H1 (cell line): ENCODE measurements around the gene VAV2. TPM values are rescaled to one million over a fixed set of nuclear protein-coding genes. Genes with fewer than 3 reads are reported as not detected.

Experiments used
- ASH2L ChIP-seq: fragments of 200-600, 300-600 bp; sonication (generic); IDR thresholded peaks from one replicate; pipeline ENCODE4 v1.7.1; 2017; ENCODE audit warnings: low read length
- CHD1 ChIP-seq: IDR thresholded peaks from 2 replicates; pipeline ENCODE4 v1.6.1; 2012; ENCODE audit warnings: low read depth, low read length, improper control_type of control experiment
- GABPA ChIP-seq: IDR thresholded peaks from 2 replicates; pipeline ENCODE4 v1.6.1; 2011; ENCODE audit warnings: mild to moderate bottlenecking, low read length, moderate library complexity, borderline replicate concordance; ENCODE audit not compliant: insufficient read depth
- KDM5A ChIP-seq: fragments of 200-600 bp; IDR thresholded peaks from 2 replicates; pipeline ENCODE4 v1.7.1; 2012; ENCODE audit warnings: mild to moderate bottlenecking, low read length, inconsistent platforms, mixed read lengths
- MAFK ChIP-seq: IDR thresholded peaks from 2 replicates; pipeline ENCODE4 v1.6.1; 2012; ENCODE audit warnings: low read depth, mild to moderate bottlenecking, improper control_type of control experiment, low read length
- NRF1 ChIP-seq: IDR thresholded peaks from 2 replicates; pipeline ENCODE4 v1.6.1; 2011; ENCODE audit warnings: mild to moderate bottlenecking, low read depth, low read length, improper control_type of control experiment
- PHF8 ChIP-seq: fragments of 200-600 bp; sonication (generic); conservative IDR thresholded peaks from 2 replicates; pipeline ENCODE4 v1.7.1; 2012; ENCODE audit warnings: low read depth, mild to moderate bottlenecking, inconsistent platforms, low read length, moderate library complexity
- RAD21 ChIP-seq, 2 experiments: IDR thresholded peaks in 1 of 2; conservative IDR thresholded peaks in 1 of 2; 2 replicates each; pipeline ENCODE4 v1.6.1; 2011; ENCODE audit warnings: low read depth in 2 of 2, low read length in 2 of 2, improper control_type of control experiment in 1 of 2, inconsistent platforms in 1 of 2, mild to moderate bottlenecking in 1 of 2, moderate library complexity in 1 of 2
- RNF2 ChIP-seq: fragments of 200-900, 300-1000 bp; sonication (generic); IDR thresholded peaks from 2 replicates; pipeline ENCODE4 v1.7.1; 2016; ENCODE audit warnings: borderline replicate concordance, low read depth, mild to moderate bottlenecking, antibody characterized with exemption, low read length; ENCODE audit not compliant: poor library complexity, severe bottlenecking; ENCODE audit errors: missing control alignments
- SIN3A ChIP-seq, 2 experiments: IDR thresholded peaks in 1 of 2; conservative IDR thresholded peaks in 1 of 2; 2 replicates each; pipeline ENCODE4 v1.6.1; 2011 to 2012; ENCODE audit warnings: low read length in 2 of 2, improper control_type of control experiment in 1 of 2, low read depth in 1 of 2, mild to moderate bottlenecking in 1 of 2
- TAF1 ChIP-seq: IDR thresholded peaks from 2 replicates; pipeline ENCODE4 v1.6.1; 2011; ENCODE audit warnings: mild to moderate bottlenecking, low read depth, low read length
- YY1 ChIP-seq: IDR thresholded peaks from 2 replicates; pipeline ENCODE4 v1.6.1; 2011; ENCODE audit warnings: low read depth, mild to moderate bottlenecking, low read length
- polyA plus RNA-seq, 7 experiments: library from polyadenylated mRNA; depleted of rRNA in 3 of 7; stranded (reverse) in 5 of 7; unstranded in 2 of 7; fragments of >200 nt in 5 of 7; fragments of 200-250 nt in 2 of 7; gene quantifications; 1 replicate in 5 of 7; 2 replicates in 1 of 7; 4 replicates in 1 of 7; pipeline versions ENCODE4 v1.2.1 to v1.2.3, GENCODE V29; 2011 to 2013; ENCODE audit warnings: missing spikeins in 2 of 7, mixed read lengths in 2 of 7
- total RNA-seq: library from RNA; stranded (reverse); fragmentation: NEBNext Ultra II Directional; extraction: Animal tissue kit (Norgen Biotek cat#: 25700); gene quantifications from 2 replicates; pipeline ENCODE4 v1.2.1, GENCODE V29; 2021
- TF ChIP-seq, protein P1 (sequence below): IDR thresholded peaks from 2 replicates; pipeline ENCODE4 v1.6.1; 2011; ENCODE audit warnings: low read length, improper control_type of control experiment

Gene VAV2
- total and polyA plus RNA-seq, 2 of the 8 experiments (the other 6 are each of a cell fraction or from before 2014, with no cell fraction given): 13.6 to 37.6 TPM

DNA sequence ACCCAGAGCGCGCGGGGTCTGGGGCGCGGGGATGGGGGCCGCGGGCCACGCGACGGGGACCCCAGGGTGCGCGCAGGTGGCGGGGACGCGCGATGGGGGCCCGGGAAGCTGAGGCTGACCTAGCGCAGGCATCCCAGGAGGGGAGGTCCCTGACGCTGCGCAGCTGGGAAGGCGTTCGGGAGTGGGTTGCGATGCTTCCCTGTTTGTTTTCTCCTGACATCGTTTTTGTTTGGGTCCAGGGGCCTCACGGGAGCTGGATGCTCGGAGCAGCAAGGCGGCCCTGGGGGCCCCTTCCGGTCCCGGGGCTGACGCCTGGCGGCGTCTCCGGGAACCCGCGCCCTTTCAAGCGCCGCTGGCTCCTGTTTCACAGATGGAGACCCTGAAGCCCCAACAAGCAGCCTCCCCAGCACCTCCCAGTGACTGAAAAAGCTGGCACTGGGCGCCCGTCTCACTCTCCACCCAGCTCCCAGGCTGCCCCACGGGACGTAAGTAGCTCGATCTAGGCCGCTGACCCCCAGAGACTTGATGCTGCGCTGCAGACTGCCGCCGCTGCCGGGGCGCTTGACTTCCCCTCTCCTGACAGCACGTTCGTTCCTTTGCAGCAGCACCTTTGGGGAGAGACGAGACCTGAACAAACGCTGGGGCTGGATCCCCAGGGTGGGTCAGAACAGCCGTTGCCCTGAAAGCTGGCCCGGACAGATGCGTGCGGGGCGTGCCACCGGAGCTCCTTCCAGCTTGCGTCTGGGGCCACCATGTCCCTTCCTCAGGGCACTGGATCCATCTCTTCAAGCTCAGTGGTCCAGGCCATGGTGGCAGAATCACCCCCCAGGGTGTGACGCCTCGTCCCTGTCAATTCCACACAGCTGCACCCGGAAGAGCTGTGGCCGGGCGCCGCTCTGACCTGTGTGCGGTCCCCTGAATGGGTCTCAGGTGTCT lies 33.8 kb upstream of the VAV2 start (continued):
- TF ChIP-seq NRF1 (no peak), GABPA (no peak), MAFK (no peak), CHD1 (no peak), TAF1 (no peak), KDM5A (no peak), ASH2L (peak; percentile 86), PHF8 (no peak), RNF2 (no peak), SIN3A (conservative IDR thresholded peaks at IDR 0.05 in 1 of 2, IDR thresholded peaks at IDR 0.05 in 1 of 2; ENCODE audit: low read depth in 1 of 2, low read length in 2 of 2) (0 out of 4 replicates have a peak, but pooled peaks of 1 of the 2 experiments have one; percentile 61), RAD21 (IDR thresholded peaks at IDR 0.05 in 1 of 2, conservative IDR thresholded peaks at IDR 0.05 in 1 of 2; ENCODE audit: low read depth in 2 of 2, low read length in 2 of 2) (peak in 1 of 2 experiments; percentile 33; a peak in 1 of 4 replicates), YY1 (no peak)
- TF ChIP-seq, protein P1, sequence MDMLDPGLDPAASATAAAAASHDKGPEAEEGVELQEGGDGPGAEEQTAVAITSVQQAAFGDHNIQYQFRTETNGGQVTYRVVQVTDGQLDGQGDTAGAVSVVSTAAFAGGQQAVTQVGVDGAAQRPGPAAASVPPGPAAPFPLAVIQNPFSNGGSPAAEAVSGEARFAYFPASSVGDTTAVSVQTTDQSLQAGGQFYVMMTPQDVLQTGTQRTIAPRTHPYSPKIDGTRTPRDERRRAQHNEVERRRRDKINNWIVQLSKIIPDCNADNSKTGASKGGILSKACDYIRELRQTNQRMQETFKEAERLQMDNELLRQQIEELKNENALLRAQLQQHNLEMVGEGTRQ: no peak
